Activated T-helper 1 cell treated with anti-CD3 and anti-CD28 coated beads, Interleukin-12 subunit alpha, Interleukin-12 subunit beta, Interleukin-2, Interleukin-4 antibody, amounts not matched to agents 30 ng/mL and 10 ng/mL and 1 ng/mL, durations not matched to agents 14 hours and 24 hours and 36 hours (primary cell): Measurements from ENCODE around the gene PUM1. TPM values are rescaled to one million over a fixed set of nuclear protein-coding genes. Genes with fewer than 3 reads are reported as not detected.

Experiments
- DNase-seq: peaks from one replicate; pipeline ENCODE4 v3.0.0; 2021; ENCODE audit warnings: low spot score
- H3K27ac Mint-ChIP-seq: one replicate; pipeline ENCODE4 v1.8.0; 2021; ENCODE audit warnings: mild to moderate bottlenecking, mixed read lengths
- H3K27me3 Mint-ChIP-seq: one replicate; pipeline ENCODE4 v1.8.0; 2022; ENCODE audit warnings: mild to moderate bottlenecking, moderate library complexity, mixed read lengths; ENCODE audit not compliant: insufficient read depth
- H3K36me3 Mint-ChIP-seq: one replicate; pipeline ENCODE4 v1.8.0; 2021; ENCODE audit warnings: low read depth, mixed read lengths
- H3K4me1 Mint-ChIP-seq: one replicate; pipeline ENCODE4 v1.8.0; 2021; ENCODE audit warnings: low read depth, mixed read lengths
- H3K4me3 Mint-ChIP-seq: one replicate; pipeline ENCODE4 v1.8.0; 2021; ENCODE audit warnings: mild to moderate bottlenecking, moderate library complexity, mixed read lengths
- H3K9me3 Mint-ChIP-seq: one replicate; pipeline ENCODE4 v1.8.0; 2021; ENCODE audit warnings: mixed read lengths
- intact Hi-C: fragments of 100-400 bp; cut with micrococcal nuclease; formaldehyde crosslinking; loops from one replicate; pipeline ENCODE4 v1.15.1; 2024
- total RNA-seq: library from RNA; stranded (reverse); gene quantifications from 2 replicates; pipeline ENCODE4 v1.2.3, GENCODE V29; 2022

The PUM1 gene
- total RNA-seq, 1 donor from 2014 or later = 130 TPM

GRCh38 chr1:31011719-31012118 lies 53.8 kb downstream of the PUM1 start:
- Mint-ChIP-seq H3K27me3 (no peaks in the 10 kb centered on the region), H3K4me1 (peaks cover 53% of the 10 kb centered on the region), H3K4me3 (no peak overlapping the region), H3K36me3 (peaks cover 5% of the 10 kb centered on the region), H3K9me3 (no peaks in the 10 kb centered on the region), H3K27ac (no peak overlapping the region)
- DNase-seq = no peak
- intact Hi-C loops = loop anchor here (10.0 kb wide), 1 partner anchor 143 kb away; no protein-coding TSS in a partner anchor

GRCh38 chr1:31010086-31010989 lies 55.2 kb downstream of the PUM1 start:
- H3K4me3 Mint-ChIP-seq = no peak overlapping the region
- peaks cover 58% of the 10 kb centered on the region for H3K4me1 Mint-ChIP-seq
- peaks cover 13% of the 10 kb centered on the region for H3K36me3 Mint-ChIP-seq
- H3K9me3 Mint-ChIP-seq = no peaks in the 10 kb centered on the region
- H3K27me3 Mint-ChIP-seq = no peaks in the 10 kb centered on the region
- intact Hi-C loops = loop anchor here (1.0 to 10.0 kb wide), 3 partner anchors 44 to 144 kb away; partner anchors contain the start of gene PUM1
- H3K27ac Mint-ChIP-seq = peak overlapping the region; percentile 86
- DNase-seq = peak; percentile 9

GRCh38 chr1:31007462-31007991 lies 58.0 kb downstream of the PUM1 start:
- intact Hi-C loops = no loop called here
- Mint-ChIP-seq H3K4me1 (peaks cover 64% of the 10 kb centered on the region), H3K27me3 (no peaks in the 10 kb centered on the region), H3K4me3 (no peak overlapping the region), H3K36me3 (peaks cover 24% of the 10 kb centered on the region), H3K27ac (peak overlapping the region; percentile 26), H3K9me3 (no peaks in the 10 kb centered on the region)
- no peak for DNase-seq

GRCh38 chr1:31006747-31007146 lies 58.8 kb downstream of the PUM1 start:
- peaks cover 59% of the 10 kb centered on the region for H3K4me1 Mint-ChIP-seq
- intact Hi-C loops = no loop called here
- no peak for DNase-seq
- H3K9me3 Mint-ChIP-seq = no peaks in the 10 kb centered on the region
- H3K27me3 Mint-ChIP-seq = no peaks in the 10 kb centered on the region
- H3K36me3 Mint-ChIP-seq = peaks cover 24% of the 10 kb centered on the region
- no peak overlapping the region for H3K4me3 Mint-ChIP-seq
- H3K27ac Mint-ChIP-seq = no peak overlapping the region

- DNase-seq = no peak
- no peaks in the 10 kb centered on the region for H3K9me3 Mint-ChIP-seq
- no peak overlapping the region for H3K4me3 Mint-ChIP-seq
- intact Hi-C loops = no loop called here
- H3K4me1 Mint-ChIP-seq = peaks cover 54% of the 10 kb centered on the region
- no peaks in the 10 kb centered on the region for H3K27me3 Mint-ChIP-seq
- peaks cover 28% of the 10 kb centered on the region for H3K36me3 Mint-ChIP-seq
- H3K27ac Mint-ChIP-seq = peak overlapping the region; percentile 52
Observed at GRCh38 chr1:31005617-31006166, 59.8 kb downstream of the PUM1 start.

GRCh38 chr1:31005198-31005597 lies 60.3 kb downstream of the PUM1 start:
- no peak overlapping the region for H3K4me3 Mint-ChIP-seq
- H3K27ac Mint-ChIP-seq = no peak overlapping the region
- H3K9me3 Mint-ChIP-seq = no peaks in the 10 kb centered on the region
- peaks cover 49% of the 10 kb centered on the region for H3K4me1 Mint-ChIP-seq
- H3K36me3 Mint-ChIP-seq = peaks cover 29% of the 10 kb centered on the region
- no peak for DNase-seq
- intact Hi-C loops = no loop called here
- no peaks in the 10 kb centered on the region for H3K27me3 Mint-ChIP-seq

GRCh38 chr1:31004231-31004621 lies 61.3 kb downstream of the PUM1 start:
- no peaks in the 10 kb centered on the region for H3K27me3 Mint-ChIP-seq
- no peak overlapping the region for H3K4me3 Mint-ChIP-seq
- intact Hi-C loops = no loop called here
- H3K9me3 Mint-ChIP-seq = no peaks in the 10 kb centered on the region
- peaks cover 33% of the 10 kb centered on the region for H3K36me3 Mint-ChIP-seq
- H3K4me1 Mint-ChIP-seq = peaks cover 40% of the 10 kb centered on the region
- no peak for DNase-seq
- no peak overlapping the region for H3K27ac Mint-ChIP-seq

GRCh38 chr1:31003613-31004230 lies 61.8 kb downstream of the PUM1 start:
- no peak for DNase-seq
- Mint-ChIP-seq H3K4me1 (peaks cover 42% of the 10 kb centered on the region), H3K27ac (no peak overlapping the region), H3K4me3 (no peak overlapping the region), H3K9me3 (no peaks in the 10 kb centered on the region), H3K36me3 (peaks cover 33% of the 10 kb centered on the region), H3K27me3 (no peaks in the 10 kb centered on the region)
- intact Hi-C loops = no loop called here

GRCh38 chr1:31000301-31000700 lies 65.2 kb downstream of the PUM1 start:
- DNase-seq = no peak
- H3K4me1 Mint-ChIP-seq = peaks cover 33% of the 10 kb centered on the region
- peaks cover 46% of the 10 kb centered on the region for H3K36me3 Mint-ChIP-seq

GRCh38 chr1:30998887-30999286 lies 66.6 kb downstream of the PUM1 start:
- H3K27ac Mint-ChIP-seq = no peak overlapping the region
- no peak for DNase-seq
- H3K9me3 Mint-ChIP-seq = no peaks in the 10 kb centered on the region
- no peaks in the 10 kb centered on the region for H3K27me3 Mint-ChIP-seq
- H3K4me3 Mint-ChIP-seq = no peak overlapping the region
- peaks cover 35% of the 10 kb centered on the region for H3K4me1 Mint-ChIP-seq
- intact Hi-C loops = no loop called here
- H3K36me3 Mint-ChIP-seq = peaks cover 51% of the 10 kb centered on the region

More at GRCh38 chr1:31000301-31000700, 65.2 kb downstream of the PUM1 start:
- intact Hi-C loops = no loop called here
- Mint-ChIP-seq H3K27me3 (no peaks in the 10 kb centered on the region), H3K4me3 (no peak overlapping the region), H3K27ac (no peak overlapping the region), H3K9me3 (no peaks in the 10 kb centered on the region)

GRCh38 chr1:30998171-30998570 lies 67.3 kb downstream of the PUM1 start:
- peaks cover 29% of the 10 kb centered on the region for H3K4me1 Mint-ChIP-seq
- intact Hi-C loops = no loop called here

GRCh38 chr1:30997463-30998057 lies 68.0 kb downstream of the PUM1 start:
- peaks cover 32% of the 10 kb centered on the region for H3K4me1 Mint-ChIP-seq
- intact Hi-C loops = no loop called here
- H3K9me3 Mint-ChIP-seq = no peaks in the 10 kb centered on the region
- no peak for DNase-seq
- H3K27ac Mint-ChIP-seq = no peak overlapping the region
- H3K4me3 Mint-ChIP-seq = no peak overlapping the region
- peaks cover 50% of the 10 kb centered on the region for H3K36me3 Mint-ChIP-seq
- H3K27me3 Mint-ChIP-seq = no peaks in the 10 kb centered on the region

More at GRCh38 chr1:30998171-30998570, 67.3 kb downstream of the PUM1 start:
- Mint-ChIP-seq H3K36me3 (peaks cover 51% of the 10 kb centered on the region), H3K27ac (no peak overlapping the region), H3K4me3 (no peak overlapping the region), H3K27me3 (no peaks in the 10 kb centered on the region), H3K9me3 (no peaks in the 10 kb centered on the region)
- no peak for DNase-seq
